Measurements from ENCODE around the gene TBC1D2B.

The TBC1D2B gene

DNA sequence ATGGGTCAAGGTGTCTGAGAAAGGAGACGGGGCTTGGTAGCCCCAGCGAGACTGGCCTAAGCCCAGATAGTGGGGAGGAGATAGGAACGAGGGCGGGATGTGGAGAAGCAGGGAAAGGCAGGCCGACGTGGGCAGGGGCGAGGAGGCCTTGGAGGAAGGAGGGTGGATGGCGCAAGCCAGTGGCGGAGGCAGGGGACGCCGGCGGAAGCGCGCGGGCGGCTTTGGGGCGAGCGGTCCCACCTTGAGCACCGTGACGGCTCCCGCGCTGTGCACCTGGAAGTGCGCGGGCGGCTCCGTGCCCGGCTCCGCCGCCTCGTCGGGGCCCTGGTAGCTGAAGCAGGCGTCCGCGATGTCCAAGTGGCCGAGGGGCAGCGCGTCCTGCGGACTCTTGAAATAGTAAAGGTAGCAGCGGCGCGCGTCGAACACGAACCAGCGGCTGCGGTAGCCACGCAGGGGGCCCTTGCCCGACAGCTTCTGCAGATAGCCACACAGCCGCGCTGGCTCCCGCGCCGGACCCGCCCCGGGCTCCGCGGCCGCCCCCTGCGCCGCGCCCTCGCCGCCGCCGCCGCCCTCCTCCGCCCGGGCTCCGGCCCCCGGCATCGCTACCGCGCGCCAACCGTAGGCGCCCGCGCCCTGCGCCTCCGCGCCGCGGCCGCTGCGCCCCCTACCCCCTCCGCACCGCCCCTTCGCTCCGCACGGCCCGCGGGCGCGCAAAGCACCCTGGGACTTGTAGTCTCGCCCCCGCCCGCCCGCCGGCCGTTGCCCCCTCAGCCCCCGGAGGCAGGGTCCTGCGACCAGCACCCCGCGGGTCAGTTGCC lies at the start of gene TBC1D2B:
Gene TBC1D2B (minus strand): TSS at position 659 of the 818 bp plus-strand sequence. CDS start 59 bp downstream, at position 600.
- peak; percentile 76 for DNase-seq

DNA sequence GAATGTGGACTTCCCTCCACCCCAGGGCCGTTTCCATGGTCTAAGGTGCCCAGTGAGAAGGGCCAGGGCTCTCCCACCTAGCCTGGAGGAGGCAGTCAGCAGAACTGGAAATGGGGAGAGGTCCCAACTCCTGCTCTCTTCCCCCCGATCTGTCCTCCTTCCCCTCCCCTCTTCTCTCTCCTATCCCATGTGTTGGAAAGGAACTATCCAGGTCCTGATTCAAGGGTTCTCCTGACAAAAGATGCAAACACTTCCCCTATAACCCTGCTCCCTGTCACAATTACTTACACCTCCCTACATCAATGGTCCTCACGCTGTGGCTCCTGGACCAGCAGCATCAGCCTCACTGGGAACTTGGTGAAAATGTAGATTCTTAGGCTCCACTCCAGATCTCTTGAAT lies 47.8 kb upstream of the TBC1D2B start:
- no peak for DNase-seq

DNA sequence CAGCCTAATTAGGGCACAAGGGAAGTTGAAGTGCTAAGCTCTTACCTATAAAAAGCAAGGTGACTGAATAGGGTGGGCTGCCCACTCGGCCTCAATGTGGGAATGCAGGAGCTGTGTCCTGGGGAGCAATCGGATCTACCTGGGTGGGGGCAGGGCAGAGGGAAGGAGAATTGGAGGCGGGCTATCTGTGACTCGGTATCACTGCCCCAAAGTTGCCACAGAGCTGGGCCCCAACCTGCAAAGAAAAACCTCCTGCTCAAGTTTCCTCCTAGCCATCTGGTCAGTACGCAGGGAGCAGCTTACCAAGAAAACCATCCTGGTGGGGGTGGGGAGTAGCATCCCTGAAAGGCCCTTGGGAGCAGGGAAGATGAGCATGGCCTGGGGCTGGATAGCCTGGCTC lies 43.0 kb upstream of the TBC1D2B start:
- no peak for DNase-seq

DNA sequence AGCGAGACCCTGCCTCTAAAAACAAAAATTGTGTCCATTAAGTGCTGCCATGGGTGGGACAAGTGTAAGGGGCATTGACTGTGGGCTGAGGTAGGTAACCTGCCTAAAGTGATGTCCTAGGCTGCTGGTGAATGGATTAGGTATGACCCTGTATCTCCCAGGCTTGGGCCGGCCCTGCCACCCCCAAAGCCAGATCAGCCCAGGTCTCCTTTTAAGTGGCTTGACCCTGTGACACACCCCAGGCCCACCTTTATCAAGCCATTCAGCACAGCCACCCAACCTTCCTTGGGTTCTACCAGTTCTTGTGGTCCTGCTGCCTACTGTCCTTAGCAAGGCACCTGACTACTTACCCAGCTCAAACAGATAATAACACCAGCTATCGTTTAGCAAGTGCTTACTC lies 35.0 kb upstream of the TBC1D2B start:
- DNase-seq = no peak

DNA sequence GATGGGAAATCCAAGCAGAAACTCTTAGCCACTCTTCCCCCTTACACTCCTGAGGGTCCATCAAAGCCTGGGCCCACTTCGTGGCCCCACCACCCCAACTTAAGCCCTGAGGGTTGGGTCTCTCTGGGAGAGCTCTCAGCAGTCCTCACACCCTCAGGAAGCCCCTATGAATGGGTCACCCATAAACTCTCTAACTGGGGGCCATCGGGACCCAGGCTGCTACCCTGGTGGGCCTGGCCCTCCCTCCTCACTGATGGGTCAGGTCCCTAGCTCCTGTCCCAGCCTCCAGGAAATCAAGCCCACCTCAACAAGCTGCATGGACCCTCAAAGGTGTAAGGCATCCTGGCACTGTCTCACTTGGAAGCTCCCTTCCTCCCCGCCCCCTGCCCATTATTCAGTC lies 34.3 kb upstream of the TBC1D2B start:
- DNase-seq = no peak

DNA sequence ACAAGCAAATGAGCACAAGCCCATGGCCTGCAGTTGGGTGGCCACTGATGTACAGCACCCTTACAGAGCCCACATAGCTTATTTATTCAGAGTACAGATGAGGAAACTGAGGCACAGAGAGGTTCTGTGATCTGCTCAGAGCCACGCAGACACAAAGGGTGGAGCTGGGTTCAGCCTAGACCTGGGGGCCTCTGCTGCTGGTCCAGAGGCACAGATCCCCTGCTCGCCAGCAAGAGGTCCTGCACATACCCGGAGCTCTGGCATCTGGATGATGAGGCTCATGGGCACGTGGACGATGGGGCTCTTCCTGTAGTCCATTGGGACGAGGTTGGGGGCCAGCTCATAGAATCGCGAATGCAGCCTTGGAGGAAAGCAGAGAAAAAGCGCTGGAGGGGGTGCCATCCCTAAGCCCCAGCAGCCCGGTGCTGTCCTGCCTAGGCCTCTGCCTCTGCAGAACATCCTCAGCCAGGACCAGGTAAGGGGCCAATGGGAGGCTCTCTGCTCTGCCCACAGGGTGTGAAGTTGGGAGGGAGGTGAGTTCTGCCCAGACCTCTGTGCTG lies 33.5 kb upstream of the TBC1D2B start:
- no peak for DNase-seq

DNA sequence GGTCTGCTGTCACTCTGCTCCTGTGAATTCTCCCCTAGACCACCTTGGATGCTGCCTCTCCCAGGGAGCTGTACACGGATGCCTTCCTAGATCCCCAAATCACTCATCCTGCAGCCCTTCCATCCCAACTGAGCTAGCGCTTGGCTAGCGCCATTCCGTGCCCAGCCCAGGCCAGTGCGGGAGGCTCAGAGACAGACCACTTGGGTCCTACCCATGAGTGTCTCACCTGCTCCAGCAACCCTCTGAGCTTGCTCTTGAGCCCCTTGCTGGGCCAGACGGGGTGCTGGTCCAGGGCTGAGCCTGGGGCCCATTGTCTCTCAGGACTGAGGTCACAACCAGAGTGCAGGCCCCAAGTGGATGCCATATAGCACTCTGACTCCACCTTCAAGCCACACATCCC lies 32.6 kb upstream of the TBC1D2B start:
- no peak for DNase-seq

DNA sequence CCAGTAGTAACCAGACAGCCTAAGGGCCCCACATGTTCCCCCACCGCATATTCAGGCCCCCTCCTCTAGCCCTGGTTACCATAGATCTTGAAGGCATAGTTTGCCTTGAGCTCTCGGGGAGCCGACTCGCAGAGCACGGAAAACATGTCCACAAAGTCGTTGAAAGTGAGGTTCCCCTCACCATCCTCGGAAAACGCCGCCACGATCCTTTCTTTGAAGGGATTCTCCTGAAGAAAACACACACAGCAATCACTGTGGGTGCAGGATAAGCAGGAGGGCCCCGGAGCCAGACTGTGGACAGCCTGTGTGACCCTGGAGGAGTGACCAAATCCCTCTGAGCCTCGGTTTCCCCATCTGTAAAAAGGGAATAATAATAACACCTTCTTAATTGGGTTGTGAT lies 31.6 kb upstream of the TBC1D2B start:
- DNase-seq = no peak

DNA sequence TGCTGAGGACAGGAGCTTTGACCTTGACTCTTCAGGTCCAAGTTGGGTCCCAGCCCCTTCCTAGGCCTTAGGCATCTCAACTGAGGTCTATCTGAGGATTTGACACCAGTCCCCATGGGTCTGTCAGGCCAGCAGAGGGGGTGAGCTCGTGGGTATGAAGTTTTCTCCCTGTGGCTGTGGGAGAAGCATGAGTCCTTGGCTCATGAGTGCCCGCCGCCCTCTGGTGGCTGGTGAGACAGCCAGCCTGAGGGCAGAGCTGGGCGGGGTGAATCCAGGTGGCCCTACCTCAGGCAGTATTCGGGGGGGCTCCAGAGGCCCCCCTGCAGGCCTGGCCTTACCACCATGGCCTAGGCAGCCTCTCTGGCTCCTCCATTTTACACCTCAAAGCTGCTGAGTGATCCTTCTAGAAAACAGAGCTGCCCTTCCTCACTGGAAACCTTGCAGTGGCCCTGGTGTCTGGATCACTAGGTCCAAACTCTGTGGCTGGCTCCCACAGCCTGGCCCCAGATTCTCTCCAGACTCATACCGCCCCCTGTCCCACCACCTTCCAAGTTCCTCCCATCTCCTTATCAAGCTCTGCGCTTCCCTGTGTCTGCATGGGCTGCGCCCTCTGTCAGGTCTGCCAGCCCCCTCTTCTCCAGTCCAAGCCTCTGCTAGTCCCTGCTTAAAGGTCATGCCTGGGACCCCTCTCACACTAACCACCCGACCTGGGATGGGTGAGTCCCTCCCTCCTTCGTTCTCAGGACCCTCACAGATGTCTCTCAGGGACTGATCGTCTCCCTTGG lies 31.0 kb upstream of the TBC1D2B start:
- DNase-seq = peak; percentile 85

DNA sequence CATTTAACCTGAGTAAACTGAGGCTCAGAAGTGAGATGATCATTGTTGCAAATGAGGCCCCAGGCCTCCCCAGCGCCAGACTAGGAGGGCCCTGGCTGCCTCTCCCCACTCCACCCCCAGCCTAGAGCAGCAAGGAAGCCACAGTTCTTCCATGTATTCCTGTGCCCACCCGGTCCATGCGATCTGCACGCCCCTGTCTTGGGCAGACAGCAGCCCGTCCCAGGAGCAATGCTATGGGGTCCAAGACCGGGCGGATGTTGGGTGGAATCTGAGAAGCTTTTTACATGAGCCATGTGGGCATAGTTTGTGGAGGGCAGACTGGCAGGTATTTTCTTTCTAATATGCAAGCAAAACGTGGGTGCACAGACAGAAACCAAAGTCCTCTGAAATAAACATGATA lies 30.0 kb upstream of the TBC1D2B start:
- DNase-seq = no peak

DNA sequence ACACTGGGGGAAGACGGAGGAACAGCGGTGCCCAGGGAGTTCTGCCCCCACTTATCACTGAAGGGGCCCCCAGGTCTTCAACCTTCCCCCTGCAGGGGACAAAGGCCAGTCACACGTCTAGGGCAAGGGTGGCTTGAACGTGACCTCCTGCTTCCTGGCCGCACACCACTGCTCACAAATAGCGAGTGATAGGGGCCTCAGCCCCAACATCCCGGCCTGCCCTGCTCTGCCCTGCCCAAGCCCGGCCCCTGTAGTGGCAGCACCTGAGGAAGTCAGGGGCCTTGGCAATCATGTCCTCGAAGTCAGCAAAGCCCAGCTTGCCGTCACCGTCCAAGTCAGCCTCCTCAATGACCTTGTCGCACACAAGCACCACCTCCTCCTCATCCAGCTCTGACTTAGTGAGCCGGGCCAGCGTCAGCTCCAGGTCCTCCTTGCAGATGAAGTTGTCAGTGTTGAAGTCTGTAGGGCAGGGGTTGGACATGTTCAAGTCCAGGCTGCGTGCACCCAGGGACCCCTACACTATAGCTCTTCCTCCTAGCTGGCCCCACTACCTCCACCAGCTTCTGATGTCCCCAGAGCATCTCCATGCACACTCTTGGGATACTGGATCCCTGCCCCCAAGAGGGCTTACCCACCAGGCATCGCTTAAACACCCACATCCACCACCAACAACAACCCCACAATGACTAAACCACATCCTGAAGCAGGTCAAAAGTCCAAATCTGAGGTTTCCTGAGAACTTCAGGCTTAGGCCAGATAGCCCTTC lies 28.1 kb upstream of the TBC1D2B start:
- no peak for DNase-seq

DNA sequence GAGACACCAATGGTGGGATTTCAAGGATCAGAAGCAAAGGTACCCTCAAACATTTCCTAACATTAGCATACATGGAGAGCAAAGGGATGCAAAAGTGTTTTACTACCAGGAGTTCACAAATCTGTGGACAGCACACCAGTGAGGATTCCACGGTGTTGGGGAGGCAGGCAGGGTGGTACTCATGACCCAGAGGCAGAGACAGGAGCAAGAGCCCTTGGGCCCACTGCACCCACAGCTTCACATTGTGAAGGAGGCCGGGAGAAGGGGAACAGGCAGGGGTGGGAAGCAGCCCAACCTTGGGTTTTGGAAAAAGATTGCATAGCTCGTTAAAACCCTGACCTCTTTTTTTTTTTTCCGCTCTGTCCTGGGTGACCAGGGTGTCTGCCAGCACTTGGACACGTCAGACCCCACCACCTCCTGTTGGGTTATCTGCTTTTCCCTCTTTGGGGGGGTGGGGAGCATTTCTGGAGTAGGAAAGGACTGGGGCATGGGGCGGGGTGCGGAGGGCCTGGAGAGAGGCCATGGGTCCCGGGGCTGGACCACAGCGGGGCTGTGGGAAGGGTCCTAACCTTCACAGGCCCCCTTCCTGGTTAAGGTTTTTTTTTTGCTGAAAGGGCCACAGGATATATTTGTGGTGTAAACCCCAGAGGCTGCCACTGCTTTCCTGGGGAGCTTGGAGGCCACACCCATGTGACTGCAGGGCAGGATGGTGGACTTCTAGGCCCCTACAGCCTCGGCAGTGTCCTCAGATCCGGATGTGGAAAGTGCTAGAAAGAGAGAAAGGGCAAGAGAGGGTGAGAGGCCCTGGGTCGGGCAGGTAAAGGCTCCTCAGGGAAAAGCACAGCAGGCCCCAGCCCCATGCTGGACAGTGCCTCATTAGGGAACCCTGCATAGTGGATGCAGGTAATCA lies 27.3 kb upstream of the TBC1D2B start:
- no peak for DNase-seq

DNA sequence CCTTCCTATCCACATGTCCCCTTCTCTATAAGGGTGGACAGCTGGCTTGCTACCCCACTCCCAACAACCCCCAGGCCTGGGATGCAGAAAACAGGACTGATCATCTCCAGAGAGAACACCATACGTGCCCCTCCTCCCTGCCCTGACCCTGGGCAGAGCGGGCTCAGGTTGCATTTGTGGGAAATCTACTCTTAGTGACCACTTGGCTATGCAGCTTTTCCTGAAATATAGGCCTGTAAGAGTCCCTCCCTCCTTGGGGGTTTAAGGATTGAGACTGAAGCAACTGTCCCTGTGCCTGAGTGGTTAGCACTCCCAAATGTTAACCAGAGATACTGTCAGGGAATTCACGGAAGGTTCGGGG lies 26.6 kb upstream of the TBC1D2B start:
- DNase-seq = no peak

DNA sequence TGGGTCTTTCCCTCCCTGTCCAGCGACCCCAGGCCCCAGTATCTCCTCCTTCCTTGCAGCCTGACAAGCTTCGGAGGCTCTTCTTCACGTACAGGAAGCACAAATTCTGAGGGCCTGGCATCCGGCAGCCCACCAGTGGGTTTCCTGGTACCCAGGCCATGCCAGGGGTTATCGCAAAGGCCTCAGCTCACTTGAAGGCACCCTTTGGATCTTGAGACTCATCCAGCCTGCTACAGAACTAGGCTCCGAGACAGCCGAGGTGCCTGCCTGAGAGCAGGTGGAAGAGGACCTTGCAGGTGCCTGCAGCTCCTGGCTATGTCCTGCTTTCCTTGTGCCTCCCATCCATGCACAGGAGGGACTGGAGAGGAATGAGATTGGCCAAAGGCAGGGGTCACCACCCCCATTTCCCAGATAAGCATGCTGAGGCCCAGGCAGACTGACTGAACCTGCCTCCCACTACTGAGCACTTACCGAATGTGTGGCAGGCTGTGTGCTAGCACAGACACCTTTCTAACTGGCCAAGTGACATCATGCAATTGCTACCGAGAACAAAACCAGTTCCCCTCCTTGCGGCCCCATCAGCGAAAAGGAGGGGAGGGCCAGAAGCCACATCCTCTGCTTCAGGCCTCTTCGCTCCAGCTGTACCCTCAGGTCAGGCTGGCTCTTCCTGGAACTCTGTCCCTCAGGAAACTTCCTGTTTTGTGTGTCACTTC lies 26.1 kb upstream of the TBC1D2B start:
- peak; percentile 62 for DNase-seq

DNA sequence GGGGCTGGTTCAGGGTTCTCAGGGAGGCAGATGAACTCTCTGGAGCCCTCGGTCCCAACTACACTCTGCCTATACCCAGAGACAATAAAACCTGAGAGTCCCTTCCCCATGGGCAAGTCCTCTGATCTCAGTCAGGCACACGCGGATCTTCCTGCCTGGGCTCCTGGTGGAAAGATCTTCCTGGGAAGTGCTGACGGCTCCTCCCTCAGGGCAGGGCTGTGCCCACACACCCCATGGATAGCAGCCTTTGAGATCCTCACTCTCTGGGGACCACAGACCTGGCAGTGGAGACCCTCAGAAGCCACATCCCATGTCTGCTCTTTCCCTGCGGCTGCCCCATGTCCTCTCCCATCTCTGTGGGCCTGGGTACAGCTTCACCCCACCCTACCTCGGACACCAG lies 25.2 kb upstream of the TBC1D2B start:
- DNase-seq = no peak

DNA sequence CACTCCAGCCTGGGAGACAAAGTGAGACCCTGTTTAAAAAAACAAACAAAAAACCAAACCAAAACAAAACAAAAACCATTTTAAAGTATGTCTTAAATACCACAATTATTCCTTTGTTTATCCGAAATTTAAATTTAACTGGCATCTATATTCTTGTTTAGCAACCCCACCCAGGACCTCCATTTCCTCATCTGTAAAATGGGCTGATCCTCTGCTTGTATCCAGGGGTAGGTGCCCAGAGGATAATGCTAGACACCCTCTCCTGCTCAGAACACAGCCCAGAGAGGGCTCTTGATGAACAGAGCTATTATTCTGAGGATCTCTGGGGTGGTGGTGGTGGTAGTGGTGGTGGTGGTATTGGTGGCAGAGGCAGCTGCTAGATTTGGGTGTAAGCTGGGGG lies 24.7 kb upstream of the TBC1D2B start:
- DNase-seq = no peak

DNA sequence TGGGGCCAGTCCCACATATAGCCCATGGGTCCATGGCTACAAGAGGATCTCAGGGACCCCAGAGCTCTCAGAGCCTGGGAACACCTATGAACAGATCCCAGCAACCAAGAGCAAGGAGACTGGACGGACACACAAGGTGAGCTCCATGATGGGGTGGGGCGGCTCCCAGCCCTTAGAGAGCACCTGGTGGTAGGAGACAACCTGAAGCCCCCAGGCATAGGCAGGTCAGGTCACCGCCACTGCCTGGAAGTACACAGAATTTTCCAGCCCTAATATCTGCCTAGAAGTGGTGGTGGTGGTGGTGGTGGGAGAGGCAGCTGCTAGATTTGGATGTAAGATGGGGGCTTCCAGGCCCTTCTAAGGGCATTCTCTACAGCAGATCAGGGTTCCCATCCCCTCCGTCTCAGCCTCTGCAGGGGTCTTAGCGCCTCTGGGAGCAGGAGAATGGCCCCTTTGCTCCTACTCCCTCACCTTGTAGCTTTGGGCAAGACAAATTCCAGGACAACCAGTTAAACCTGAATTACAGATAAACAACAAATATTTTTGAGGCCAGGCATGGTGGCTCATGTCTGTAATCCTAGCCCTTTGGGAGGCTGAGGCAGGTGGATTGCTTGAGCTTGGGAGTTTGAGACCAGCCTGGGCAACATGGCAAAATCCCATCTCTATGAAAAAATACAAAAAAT lies 24.1 kb upstream of the TBC1D2B start:
- DNase-seq = no peak

DNA sequence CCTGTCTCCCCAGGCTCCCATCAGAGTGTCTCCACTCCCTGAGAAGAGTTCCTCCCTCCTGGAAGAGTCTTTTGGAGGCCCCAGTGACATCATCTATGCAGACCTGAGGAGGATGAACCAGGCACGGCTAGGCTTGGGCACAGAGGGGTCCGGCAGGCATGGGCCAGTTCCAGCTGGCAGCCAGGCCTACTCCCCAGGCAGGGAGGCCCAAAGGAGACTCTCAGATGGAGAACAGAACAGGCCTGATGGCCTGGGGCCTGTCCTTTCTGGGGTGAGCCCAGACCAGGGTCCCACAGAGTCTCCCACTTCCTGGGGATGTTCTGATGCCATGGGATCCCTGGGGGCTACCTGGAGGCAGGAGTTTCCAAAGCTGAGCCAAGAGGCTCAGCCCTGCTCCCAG lies 23.4 kb upstream of the TBC1D2B start:
- no peak for DNase-seq

DNA sequence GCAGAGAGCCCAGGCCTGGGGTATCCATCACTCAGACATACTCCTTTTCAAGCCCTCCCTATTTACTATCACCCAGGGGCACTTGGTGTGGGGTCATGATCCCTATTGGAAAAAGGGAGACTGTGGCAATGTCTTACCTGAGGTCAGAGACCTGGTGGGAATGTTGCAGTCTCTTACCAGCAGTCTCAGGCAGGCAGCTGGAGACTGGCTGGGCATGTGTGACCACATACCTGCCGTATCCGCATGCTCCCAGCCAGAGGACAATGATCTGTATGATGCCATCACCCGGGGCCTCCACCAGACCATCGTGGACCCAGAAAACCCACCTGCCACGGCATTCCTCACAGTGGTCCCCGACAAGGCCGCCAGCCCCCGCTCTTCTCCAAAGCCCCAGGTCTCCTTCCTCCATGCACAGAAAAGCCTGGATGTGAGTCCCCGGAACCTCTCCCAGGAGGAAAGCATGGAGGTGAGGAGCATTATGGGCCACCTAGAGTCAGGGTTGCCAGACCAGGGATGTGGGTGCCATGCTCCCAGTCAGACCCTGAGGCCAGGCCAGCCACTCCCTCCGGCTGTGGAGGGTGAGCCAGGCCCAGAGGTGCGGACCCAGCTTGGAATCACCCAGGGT lies 20.7 kb upstream of the TBC1D2B start:
- DNase-seq = no peak

DNA sequence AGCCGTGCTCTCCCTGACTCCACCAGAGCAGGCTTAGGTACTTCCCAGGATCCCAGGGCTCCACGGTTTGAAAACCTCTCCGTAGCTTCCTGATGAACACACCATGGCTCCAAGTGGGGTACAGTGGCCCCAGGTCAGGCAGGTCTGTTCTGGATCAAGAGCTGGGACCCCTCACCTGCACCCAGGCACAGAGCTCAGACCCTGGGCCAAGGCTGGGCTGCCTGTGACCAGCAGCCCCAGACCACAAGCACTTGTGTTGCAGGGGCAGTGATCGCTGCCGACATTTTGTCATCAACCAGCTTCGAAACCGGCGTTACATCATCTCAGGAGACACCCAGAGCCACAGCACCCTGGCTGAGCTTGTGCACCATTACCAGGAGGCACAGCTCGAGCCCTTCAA lies 20.2 kb upstream of the TBC1D2B start:
- no peak for DNase-seq

Data from activated naive CD4-positive, alpha-beta T cell treated with Interleukin-2 at 50 U/mL for 16 hours (primary cell).